Effector memory CD8-positive, alpha-beta T cell (primary cell): ENCODE measurements around the gene ULBP1.
A peak's percentile ranks its signal among the peaks of the same experiment; 100 is the strongest.
"Not testable (repeated sequence)": the region's sequence is repeated elsewhere in the genome, so short reads cannot be mapped to it uniquely, and the experiment has no call there.

Experiments used
- ATAC-seq: fragments of 150-1000 bp; cut with Tn5 transposase; replicated peaks from 2 replicates; pipeline ENCODE4 v1.10.0; 2021; ENCODE audit warnings: mild to moderate bottlenecking, moderate library complexity
- DNase-seq, 3 experiments: peaks; one replicate each; pipeline ENCODE4 v3.0.0; 2021
- H3K27ac Mint-ChIP-seq, 2 donors: one replicate each; pipeline ENCODE4 v1.8.0; 2022; ENCODE audit warnings: mild to moderate bottlenecking in 2 of 2, mixed read lengths in 2 of 2, moderate library complexity in 2 of 2
- H3K27me3 Mint-ChIP-seq, 2 donors: one replicate each; pipeline ENCODE4 v1.8.0; 2022; ENCODE audit warnings: mixed read lengths in 2 of 2
- H3K36me3 Mint-ChIP-seq: one replicate; pipeline ENCODE4 v1.8.0; 2022; ENCODE audit warnings: mild to moderate bottlenecking, moderate library complexity, mixed read lengths; ENCODE audit not compliant: insufficient read depth
- H3K4me1 Mint-ChIP-seq, 2 donors: one replicate each; pipeline ENCODE4 v1.8.0; 2022; ENCODE audit warnings: low read depth in 2 of 2, mixed read lengths in 2 of 2
- H3K4me3 Mint-ChIP-seq, 2 donors: one replicate each; pipeline ENCODE4 v1.8.0; 2022; ENCODE audit warnings: mild to moderate bottlenecking in 2 of 2, mixed read lengths in 2 of 2, moderate library complexity in 2 of 2
- H3K9me3 Mint-ChIP-seq, 2 donors: one replicate each; pipeline ENCODE4 v1.8.0; 2022; ENCODE audit warnings: mixed read lengths in 2 of 2
- total RNA-seq, 9 experiments: gene quantifications; one replicate each; lab custom pipeline; 2026; lab: John Stamatoyannopoulos, UW

The ULBP1 gene
- total RNA-seq: 0.68 to 13.5 (median 1.8) reads per million in 9 experiments

- no peaks in the 10 kb centered on the region for H3K9me3 Mint-ChIP-seq
- peak within 1 kb of the TSS; percentile 81 for H3K27ac Mint-ChIP-seq
- peak within 1 kb of the TSS; percentile 86 to 92 for H3K4me3 Mint-ChIP-seq
- H3K4me1 Mint-ChIP-seq: peaks cover 27 to 30% of the 10 kb centered on the region in 2 donors
- DNase-seq (peak; percentile 56 to 58 (median 58)), ATAC-seq (peak; percentile 72)
- H3K27me3 Mint-ChIP-seq: peaks cover 87 to 96% of the 10 kb centered on the region in 2 donors
- peaks cover 13% of the 10 kb centered on the region for H3K36me3 Mint-ChIP-seq
Measured at GRCh38 chr6:149963462-149964307, at the start of gene ULBP1. Gene ULBP1 (plus strand): TSS chr6:149963943. CDS start chr6:149964050, 107 bp downstream.

GRCh38 chr6:149915970-149916865 lies 47.5 kb upstream of the ULBP1 start:
- no peak for ATAC-seq
- H3K36me3 Mint-ChIP-seq: peaks cover 2% of the 10 kb centered on the region
- H3K9me3 Mint-ChIP-seq: no peaks in the 10 kb centered on the region
- H3K27me3 Mint-ChIP-seq: peaks cover 51 to 65% of the 10 kb centered on the region in 2 donors
- no peak overlapping the region for H3K27ac Mint-ChIP-seq
- H3K4me3 Mint-ChIP-seq: no peak overlapping the region
- DNase-seq: no peak
- no peaks in the 10 kb centered on the region for H3K4me1 Mint-ChIP-seq

GRCh38 chr6:149917679-149918078 lies 46.1 kb upstream of the ULBP1 start:
- H3K4me3 Mint-ChIP-seq: no peak overlapping the region
- H3K36me3 Mint-ChIP-seq: peaks cover 2% of the 10 kb centered on the region
- peaks cover 60 to 72% of the 10 kb centered on the region in 2 donors for H3K27me3 Mint-ChIP-seq
- ATAC-seq (no peak), DNase-seq (no peak)
- H3K9me3 Mint-ChIP-seq: no peaks in the 10 kb centered on the region
- peaks cover under 1 to 7% of the 10 kb centered on the region in 2 donors for H3K4me1 Mint-ChIP-seq
- no peak overlapping the region for H3K27ac Mint-ChIP-seq

- H3K27ac Mint-ChIP-seq: no peak overlapping the region
- no peak for DNase-seq
- no peak overlapping the region for H3K4me3 Mint-ChIP-seq
- no peak for ATAC-seq
- H3K27me3 Mint-ChIP-seq: peaks cover 60 to 72% of the 10 kb centered on the region in 2 donors
- H3K9me3 Mint-ChIP-seq: no peaks in the 10 kb centered on the region
- H3K4me1 Mint-ChIP-seq: peaks cover 7 to 13% of the 10 kb centered on the region in 2 donors
- H3K36me3 Mint-ChIP-seq: peaks cover 2% of the 10 kb centered on the region
Measured at GRCh38 chr6:149918151-149918905, 45.4 kb upstream of the ULBP1 start.

GRCh38 chr6:149919126-149919833 lies 44.5 kb upstream of the ULBP1 start:
- not testable (repeated sequence) for DNase-seq, ATAC-seq, H3K4me3 Mint-ChIP-seq, H3K9me3 Mint-ChIP-seq, H3K36me3 Mint-ChIP-seq, H3K27ac Mint-ChIP-seq
- peaks cover 63 to 73% of the 10 kb centered on the region in 2 donors for H3K27me3 Mint-ChIP-seq
- peaks cover 12 to 17% of the 10 kb centered on the region in 2 donors for H3K4me1 Mint-ChIP-seq

- Mint-ChIP-seq H3K4me3 (no peak overlapping the region), H3K27me3 (peaks cover 68 to 73% of the 10 kb centered on the region in 2 donors), H3K36me3 (peaks cover 2% of the 10 kb centered on the region), H3K4me1 (peaks cover 12 to 17% of the 10 kb centered on the region in 2 donors), H3K9me3 (no peaks in the 10 kb centered on the region), H3K27ac (no peak overlapping the region)
- no peak for ATAC-seq
- no peak for DNase-seq
Measured at GRCh38 chr6:149919834-149920225, 43.9 kb upstream of the ULBP1 start.

GRCh38 chr6:149921361-149921760 lies 42.4 kb upstream of the ULBP1 start:
- Mint-ChIP-seq H3K4me1 (peaks cover 14 to 21% of the 10 kb centered on the region in 2 donors), H3K4me3 (no peak overlapping the region), H3K27ac (no peak overlapping the region), H3K27me3 (peaks cover 82 to 88% of the 10 kb centered on the region in 2 donors), H3K9me3 (no peaks in the 10 kb centered on the region), H3K36me3 (peaks cover 2% of the 10 kb centered on the region)
- ATAC-seq: no peak
- DNase-seq: no peak

GRCh38 chr6:149922091-149922490 lies 41.7 kb upstream of the ULBP1 start:
- Mint-ChIP-seq H3K27me3 (peaks cover 86 to 96% of the 10 kb centered on the region in 2 donors), H3K4me3 (peak overlapping the region; percentile 83 to 89), H3K4me1 (peaks cover 15 to 22% of the 10 kb centered on the region in 2 donors)
- not testable (repeated sequence) for H3K9me3 Mint-ChIP-seq, DNase-seq, ATAC-seq, H3K27ac Mint-ChIP-seq, H3K36me3 Mint-ChIP-seq

GRCh38 chr6:149922642-149923326 lies 41.0 kb upstream of the ULBP1 start, which contains the start of gene RAET1G:
Gene RAET1G (minus strand): TSS chr6:149923121. CDS start chr6:149923010, 111 bp downstream.
- DNase-seq (peak; percentile 66 to 72 (median 71)), ATAC-seq (peak; percentile 91)
- peak within 1 kb of the TSS in 1 of 2 donors; percentile 63 for H3K27ac Mint-ChIP-seq
- H3K4me3 Mint-ChIP-seq: peak within 1 kb of the TSS; percentile 83 to 89
- peaks cover 2% of the 10 kb centered on the region for H3K36me3 Mint-ChIP-seq
- H3K27me3 Mint-ChIP-seq: peaks cover 93 to 100% of the 10 kb centered on the region in 2 donors
- no peaks in the 10 kb centered on the region for H3K9me3 Mint-ChIP-seq
- peaks cover 15 to 22% of the 10 kb centered on the region in 2 donors for H3K4me1 Mint-ChIP-seq

GRCh38 chr6:149923327-149923986 lies 40.3 kb upstream of the ULBP1 start:
- Mint-ChIP-seq H3K27me3 (peaks cover 95 to 100% of the 10 kb centered on the region in 2 donors), H3K36me3 (no peaks in the 10 kb centered on the region), H3K27ac (peak overlapping the region in 1 of 2 donors; percentile 63), H3K4me1 (peaks cover 15 to 22% of the 10 kb centered on the region in 2 donors), H3K4me3 (peak overlapping the region; percentile 83 to 89), H3K9me3 (no peaks in the 10 kb centered on the region)
- ATAC-seq (peak; percentile 14), DNase-seq (no peak)

GRCh38 chr6:149924206-149924932 lies 39.4 kb upstream of the ULBP1 start:
- Mint-ChIP-seq H3K4me1 (peaks cover 15 to 22% of the 10 kb centered on the region in 2 donors), H3K27ac (no peak overlapping the region), H3K9me3 (no peaks in the 10 kb centered on the region), H3K4me3 (peak overlapping the region; percentile 83 to 89), H3K36me3 (peaks cover 3% of the 10 kb centered on the region), H3K27me3 (peaks cover 95 to 100% of the 10 kb centered on the region in 2 donors)
- DNase-seq (no peak), ATAC-seq (no peak)
